ENCODE data around the gene CC2D1A. TPM values are rescaled to one million over a fixed set of nuclear protein-coding genes. Genes with fewer than 3 reads are reported as not detected.

CC2D1A gene
- total and polyA plus RNA-seq, 10 donors = 13.0 to 40.1 (median 27.5) TPM

DNA sequence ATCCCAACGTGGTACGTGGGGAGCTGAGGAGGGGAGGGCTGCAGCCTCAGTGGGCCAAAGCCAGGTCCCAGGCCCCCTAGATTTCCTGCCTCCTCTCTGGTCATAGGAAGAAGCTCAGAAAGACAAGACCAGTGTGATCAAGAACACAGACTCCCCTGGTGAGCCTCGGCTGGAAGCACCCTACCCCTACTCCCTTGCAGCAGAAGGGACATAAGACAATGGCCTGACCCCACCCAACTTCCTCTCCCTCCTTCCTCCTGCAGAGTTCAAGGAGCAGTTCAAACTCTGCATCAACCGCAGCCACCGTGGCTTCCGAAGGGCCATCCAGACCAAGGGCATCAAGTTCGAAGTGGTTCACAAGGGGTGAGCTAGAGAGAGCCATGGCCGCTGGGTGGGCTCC lies 20.7 kb downstream of the CC2D1A start:
- TF ChIP-seq CTCF (IDR thresholded peaks at IDR 0.05 in 8 of 11, conservative IDR thresholded peaks at IDR 0.05 in 3 of 11) = no peak
- no peak for TF ChIP-seq POLR2A (IDR thresholded peaks at IDR 0.05)
- TF ChIP-seq POLR2AphosphoS5 (IDR thresholded peaks at IDR 0.05) = no peak
- Histone ChIP-seq H3K4me3 (no peak overlapping the region), H3K9me3 (no peaks in the 10 kb centered on the region), H3K27me3 (replicated peaks in 1 of 7) (no peaks in the 10 kb centered on the region), H3K27ac (peak overlapping the region in 3 of 8 donors; percentile 13 to 43 (median 20)), H3K36me3 (peaks cover 0 to 92% (median 52%) of the 10 kb centered on the region in 6 donors), H3K4me1 (peaks cover 0 to 14% (median 3%) of the 10 kb centered on the region in 6 donors)
- intact Hi-C loops (cut with DNase I; ENCODE audit: low total_unique reads) = no loop called here
- DNase-seq = no peak
- WGBS, 5 donors = 57 to 92% (median 76%) methylated on average over 8 of the region's 8 CpGs

- H3K4me3 ChIP-seq = no peak overlapping the region
- peaks cover 0 to 68% (median 30%) of the 10 kb centered on the region in 6 donors for H3K36me3 ChIP-seq
- H3K4me1 ChIP-seq = peaks cover 0 to 14% (median 3%) of the 10 kb centered on the region in 6 donors
- DNase-seq = no peak
- no peak overlapping the region for H3K27ac ChIP-seq
- intact Hi-C loops (cut with DNase I; ENCODE audit: low total_unique reads) = no loop called here
- peaks cover 0 to 14% (median 0%) of the 10 kb centered on the region in 7 donors for H3K27me3 ChIP-seq (replicated peaks in 1 of 7)
- TF ChIP-seq CTCF (IDR thresholded peaks at IDR 0.05 in 8 of 11, conservative IDR thresholded peaks at IDR 0.05 in 3 of 11) (no peak), POLR2A (IDR thresholded peaks at IDR 0.05) (no peak), POLR2AphosphoS5 (IDR thresholded peaks at IDR 0.05) (peak in 1 of 3 donors; percentile 8)
- 88 to 93% (median 90%) methylated on average over 5 to 12 of the region's 12 CpGs for WGBS, 5 donors
- no peaks in the 10 kb centered on the region for H3K9me3 ChIP-seq
Measured at GRCh38 chr19:13929340-13929739, 23.3 kb downstream of the CC2D1A start.

- H3K4me3 ChIP-seq = no peak overlapping the region
- TF ChIP-seq POLR2AphosphoS5 (IDR thresholded peaks at IDR 0.05) (no peak), POLR2A (IDR thresholded peaks at IDR 0.05) (no peak), CTCF (IDR thresholded peaks at IDR 0.05 in 8 of 11, conservative IDR thresholded peaks at IDR 0.05 in 3 of 11) (no peak)
- H3K27ac ChIP-seq = no peak overlapping the region
- peaks cover 0 to 14% (median 0%) of the 10 kb centered on the region in 7 donors for H3K27me3 ChIP-seq (replicated peaks in 1 of 7)
- H3K9me3 ChIP-seq = no peaks in the 10 kb centered on the region
- peaks cover 0 to 62% (median 24%) of the 10 kb centered on the region in 6 donors for H3K36me3 ChIP-seq
- no peak for DNase-seq
- intact Hi-C loops (cut with DNase I; ENCODE audit: low total_unique reads) = no loop called here
- WGBS, 5 donors = 82 to 97% (median 93%) methylated on average over 8 to 17 of the region's 17 CpGs
- peaks cover 0 to 14% (median 3%) of the 10 kb centered on the region in 6 donors for H3K4me1 ChIP-seq
Measured at GRCh38 chr19:13929956-13930355, 24.0 kb downstream of the CC2D1A start.

GRCh38 chr19:13930402-13930801 lies 24.4 kb downstream of the CC2D1A start:
- no peak for TF ChIP-seq CTCF (IDR thresholded peaks at IDR 0.05 in 8 of 11, conservative IDR thresholded peaks at IDR 0.05 in 3 of 11)
- no peak for TF ChIP-seq POLR2A (IDR thresholded peaks at IDR 0.05)
- peak in 1 of 3 donors; percentile 30 for TF ChIP-seq POLR2AphosphoS5 (IDR thresholded peaks at IDR 0.05)
- no peaks in the 10 kb centered on the region for H3K9me3 ChIP-seq
- 87 to 92% (median 88%) methylated on average over 11 to 17 of the region's 17 CpGs for WGBS, 5 donors
- intact Hi-C loops (cut with DNase I; ENCODE audit: low total_unique reads) = no loop called here
- H3K27me3 ChIP-seq (replicated peaks in 1 of 7) = peaks cover 0 to 15% (median 0%) of the 10 kb centered on the region in 7 donors
- no peak for DNase-seq
- no peak overlapping the region for H3K4me3 ChIP-seq
- peaks cover 0 to 14% (median 3%) of the 10 kb centered on the region in 6 donors for H3K4me1 ChIP-seq
- no peak overlapping the region for H3K27ac ChIP-seq
- H3K36me3 ChIP-seq = peaks cover 0 to 57% (median 20%) of the 10 kb centered on the region in 6 donors

Data from spleen (tissue), 11 donors.